H1 (cell line): ENCODE data around the gene CFAP58. TPM values are rescaled to one million over a fixed set of nuclear protein-coding genes. Genes with fewer than 3 reads are reported as not detected.

Experiments
- EZH2 ChIP-seq: fragments of 200-600 bp; sonication (generic); IDR thresholded peaks from 2 replicates; pipeline ENCODE4 v1.7.1; 2012; ENCODE audit warnings: low read depth, mild to moderate bottlenecking, moderate library complexity, low read length, inconsistent platforms; ENCODE audit not compliant: severe bottlenecking
- MAFK ChIP-seq: IDR thresholded peaks from 2 replicates; pipeline ENCODE4 v1.6.1; 2012; ENCODE audit warnings: low read depth, mild to moderate bottlenecking, improper control_type of control experiment, low read length
- SP1 ChIP-seq: IDR thresholded peaks from 2 replicates; pipeline ENCODE4 v1.6.1; 2011; ENCODE audit warnings: low read depth, low read length
- polyA plus RNA-seq, 7 experiments: library from polyadenylated mRNA; depleted of rRNA in 3 of 7; stranded (reverse) in 5 of 7; unstranded in 2 of 7; fragments of >200 nt in 5 of 7; fragments of 200-250 nt in 2 of 7; gene quantifications; 1 replicate in 5 of 7; 2 replicates in 1 of 7; 4 replicates in 1 of 7; pipeline versions ENCODE4 v1.2.1 to v1.2.3, GENCODE V29; 2011 to 2013; ENCODE audit warnings: missing spikeins in 2 of 7, mixed read lengths in 2 of 7
- total RNA-seq: library from RNA; stranded (reverse); fragmentation: NEBNext Ultra II Directional; extraction: Animal tissue kit (Norgen Biotek cat#: 25700); gene quantifications from 2 replicates; pipeline ENCODE4 v1.2.1, GENCODE V29; 2021
- TF ChIP-seq, protein P1 (sequence below): fragments of 300-600 bp; sonication (generic); IDR thresholded peaks from 2 replicates; pipeline ENCODE4 v1.7.1; 2012; ENCODE audit warnings: low read length, moderate library complexity, mild to moderate bottlenecking, inconsistent platforms; ENCODE audit not compliant: insufficient replicate concordance
- TF ChIP-seq, protein P2 (sequence below): IDR thresholded peaks from 2 replicates; pipeline ENCODE4 v1.6.1; 2012; ENCODE audit warnings: inconsistent platforms
- TF ChIP-seq, protein P3 (sequence below): IDR thresholded peaks from 2 replicates; pipeline ENCODE4 v1.6.1; 2012; ENCODE audit warnings: low read length, inconsistent platforms

Gene CFAP58
- total and polyA plus RNA-seq, 2 of the 8 experiments (the other 6 are each of a cell fraction or from before 2014, with no cell fraction given): 0.32 to 0.71 TPM

DNA sequence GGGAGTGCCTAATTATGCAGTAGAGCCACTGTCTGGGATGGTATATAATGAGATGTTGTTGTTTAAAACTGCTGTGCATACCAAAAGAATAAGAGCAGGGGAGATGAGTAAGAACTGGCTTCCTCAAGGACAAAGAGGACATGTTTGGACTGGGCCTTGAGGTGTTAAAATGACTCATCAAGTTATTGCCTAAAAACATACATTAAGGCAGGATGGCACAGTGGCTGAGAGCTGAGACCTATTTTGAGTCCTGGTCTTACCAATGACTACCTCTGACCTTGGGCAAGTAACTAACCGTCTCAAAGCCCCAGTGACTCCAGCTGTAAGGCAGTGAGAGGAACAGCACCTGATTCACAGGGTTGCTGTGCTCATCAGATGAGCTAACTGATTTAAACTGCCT is 71.1 kb downstream of the CFAP58 start (continued):
- TF ChIP-seq, protein P1, sequence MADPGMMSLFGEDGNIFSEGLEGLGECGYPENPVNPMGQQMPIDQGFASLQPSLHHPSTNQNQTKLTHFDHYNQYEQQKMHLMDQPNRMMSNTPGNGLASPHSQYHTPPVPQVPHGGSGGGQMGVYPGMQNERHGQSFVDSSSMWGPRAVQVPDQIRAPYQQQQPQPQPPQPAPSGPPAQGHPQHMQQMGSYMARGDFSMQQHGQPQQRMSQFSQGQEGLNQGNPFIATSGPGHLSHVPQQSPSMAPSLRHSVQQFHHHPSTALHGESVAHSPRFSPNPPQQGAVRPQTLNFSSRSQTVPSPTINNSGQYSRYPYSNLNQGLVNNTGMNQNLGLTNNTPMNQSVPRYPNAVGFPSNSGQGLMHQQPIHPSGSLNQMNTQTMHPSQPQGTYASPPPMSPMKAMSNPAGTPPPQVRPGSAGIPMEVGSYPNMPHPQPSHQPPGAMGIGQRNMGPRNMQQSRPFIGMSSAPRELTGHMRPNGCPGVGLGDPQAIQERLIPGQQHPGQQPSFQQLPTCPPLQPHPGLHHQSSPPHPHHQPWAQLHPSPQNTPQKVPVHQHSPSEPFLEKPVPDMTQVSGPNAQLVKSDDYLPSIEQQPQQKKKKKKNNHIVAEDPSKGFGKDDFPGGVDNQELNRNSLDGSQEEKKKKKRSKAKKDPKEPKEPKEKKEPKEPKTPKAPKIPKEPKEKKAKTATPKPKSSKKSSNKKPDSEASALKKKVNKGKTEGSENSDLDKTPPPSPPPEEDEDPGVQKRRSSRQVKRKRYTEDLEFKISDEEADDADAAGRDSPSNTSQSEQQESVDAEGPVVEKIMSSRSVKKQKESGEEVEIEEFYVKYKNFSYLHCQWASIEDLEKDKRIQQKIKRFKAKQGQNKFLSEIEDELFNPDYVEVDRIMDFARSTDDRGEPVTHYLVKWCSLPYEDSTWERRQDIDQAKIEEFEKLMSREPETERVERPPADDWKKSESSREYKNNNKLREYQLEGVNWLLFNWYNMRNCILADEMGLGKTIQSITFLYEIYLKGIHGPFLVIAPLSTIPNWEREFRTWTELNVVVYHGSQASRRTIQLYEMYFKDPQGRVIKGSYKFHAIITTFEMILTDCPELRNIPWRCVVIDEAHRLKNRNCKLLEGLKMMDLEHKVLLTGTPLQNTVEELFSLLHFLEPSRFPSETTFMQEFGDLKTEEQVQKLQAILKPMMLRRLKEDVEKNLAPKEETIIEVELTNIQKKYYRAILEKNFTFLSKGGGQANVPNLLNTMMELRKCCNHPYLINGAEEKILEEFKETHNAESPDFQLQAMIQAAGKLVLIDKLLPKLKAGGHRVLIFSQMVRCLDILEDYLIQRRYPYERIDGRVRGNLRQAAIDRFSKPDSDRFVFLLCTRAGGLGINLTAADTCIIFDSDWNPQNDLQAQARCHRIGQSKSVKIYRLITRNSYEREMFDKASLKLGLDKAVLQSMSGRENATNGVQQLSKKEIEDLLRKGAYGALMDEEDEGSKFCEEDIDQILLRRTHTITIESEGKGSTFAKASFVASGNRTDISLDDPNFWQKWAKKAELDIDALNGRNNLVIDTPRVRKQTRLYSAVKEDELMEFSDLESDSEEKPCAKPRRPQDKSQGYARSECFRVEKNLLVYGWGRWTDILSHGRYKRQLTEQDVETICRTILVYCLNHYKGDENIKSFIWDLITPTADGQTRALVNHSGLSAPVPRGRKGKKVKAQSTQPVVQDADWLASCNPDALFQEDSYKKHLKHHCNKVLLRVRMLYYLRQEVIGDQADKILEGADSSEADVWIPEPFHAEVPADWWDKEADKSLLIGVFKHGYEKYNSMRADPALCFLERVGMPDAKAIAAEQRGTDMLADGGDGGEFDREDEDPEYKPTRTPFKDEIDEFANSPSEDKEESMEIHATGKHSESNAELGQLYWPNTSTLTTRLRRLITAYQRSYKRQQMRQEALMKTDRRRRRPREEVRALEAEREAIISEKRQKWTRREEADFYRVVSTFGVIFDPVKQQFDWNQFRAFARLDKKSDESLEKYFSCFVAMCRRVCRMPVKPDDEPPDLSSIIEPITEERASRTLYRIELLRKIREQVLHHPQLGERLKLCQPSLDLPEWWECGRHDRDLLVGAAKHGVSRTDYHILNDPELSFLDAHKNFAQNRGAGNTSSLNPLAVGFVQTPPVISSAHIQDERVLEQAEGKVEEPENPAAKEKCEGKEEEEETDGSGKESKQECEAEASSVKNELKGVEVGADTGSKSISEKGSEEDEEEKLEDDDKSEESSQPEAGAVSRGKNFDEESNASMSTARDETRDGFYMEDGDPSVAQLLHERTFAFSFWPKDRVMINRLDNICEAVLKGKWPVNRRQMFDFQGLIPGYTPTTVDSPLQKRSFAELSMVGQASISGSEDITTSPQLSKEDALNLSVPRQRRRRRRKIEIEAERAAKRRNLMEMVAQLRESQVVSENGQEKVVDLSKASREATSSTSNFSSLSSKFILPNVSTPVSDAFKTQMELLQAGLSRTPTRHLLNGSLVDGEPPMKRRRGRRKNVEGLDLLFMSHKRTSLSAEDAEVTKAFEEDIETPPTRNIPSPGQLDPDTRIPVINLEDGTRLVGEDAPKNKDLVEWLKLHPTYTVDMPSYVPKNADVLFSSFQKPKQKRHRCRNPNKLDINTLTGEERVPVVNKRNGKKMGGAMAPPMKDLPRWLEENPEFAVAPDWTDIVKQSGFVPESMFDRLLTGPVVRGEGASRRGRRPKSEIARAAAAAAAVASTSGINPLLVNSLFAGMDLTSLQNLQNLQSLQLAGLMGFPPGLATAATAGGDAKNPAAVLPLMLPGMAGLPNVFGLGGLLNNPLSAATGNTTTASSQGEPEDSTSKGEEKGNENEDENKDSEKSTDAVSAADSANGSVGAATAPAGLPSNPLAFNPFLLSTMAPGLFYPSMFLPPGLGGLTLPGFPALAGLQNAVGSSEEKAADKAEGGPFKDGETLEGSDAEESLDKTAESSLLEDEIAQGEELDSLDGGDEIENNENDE: no peak
- TF ChIP-seq EZH2 (no peak), MAFK (no peak), SP1 (no peak)
- TF ChIP-seq, protein P2, sequence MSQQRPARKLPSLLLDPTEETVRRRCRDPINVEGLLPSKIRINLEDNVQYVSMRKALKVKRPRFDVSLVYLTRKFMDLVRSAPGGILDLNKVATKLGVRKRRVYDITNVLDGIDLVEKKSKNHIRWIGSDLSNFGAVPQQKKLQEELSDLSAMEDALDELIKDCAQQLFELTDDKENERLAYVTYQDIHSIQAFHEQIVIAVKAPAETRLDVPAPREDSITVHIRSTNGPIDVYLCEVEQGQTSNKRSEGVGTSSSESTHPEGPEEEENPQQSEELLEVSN: no peak
- TF ChIP-seq, protein P3, sequence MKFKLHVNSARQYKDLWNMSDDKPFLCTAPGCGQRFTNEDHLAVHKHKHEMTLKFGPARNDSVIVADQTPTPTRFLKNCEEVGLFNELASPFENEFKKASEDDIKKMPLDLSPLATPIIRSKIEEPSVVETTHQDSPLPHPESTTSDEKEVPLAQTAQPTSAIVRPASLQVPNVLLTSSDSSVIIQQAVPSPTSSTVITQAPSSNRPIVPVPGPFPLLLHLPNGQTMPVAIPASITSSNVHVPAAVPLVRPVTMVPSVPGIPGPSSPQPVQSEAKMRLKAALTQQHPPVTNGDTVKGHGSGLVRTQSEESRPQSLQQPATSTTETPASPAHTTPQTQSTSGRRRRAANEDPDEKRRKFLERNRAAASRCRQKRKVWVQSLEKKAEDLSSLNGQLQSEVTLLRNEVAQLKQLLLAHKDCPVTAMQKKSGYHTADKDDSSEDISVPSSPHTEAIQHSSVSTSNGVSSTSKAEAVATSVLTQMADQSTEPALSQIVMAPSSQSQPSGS: no peak
